VCaP (cell line): Measurements from ENCODE around the gene FLVCR2.

Experiments
- H3K27ac ChIP-seq: fragments of 450-650 bp; 2 replicates; pipeline ENCODE4 v1.5.1; 2017
- CTCF ChIP-seq: fragments of 450-650 bp; conservative IDR thresholded peaks from 2 replicates; pipeline ENCODE4 v1.5.1; 2017; ENCODE audit warnings: mild to moderate bottlenecking, moderate library complexity

The FLVCR2 gene

GRCh38 chr14:75615200-75615599 is 36.8 kb downstream of the FLVCR2 start:
- TF ChIP-seq CTCF = no peak
- H3K27ac ChIP-seq = no peak overlapping the region

DNA sequence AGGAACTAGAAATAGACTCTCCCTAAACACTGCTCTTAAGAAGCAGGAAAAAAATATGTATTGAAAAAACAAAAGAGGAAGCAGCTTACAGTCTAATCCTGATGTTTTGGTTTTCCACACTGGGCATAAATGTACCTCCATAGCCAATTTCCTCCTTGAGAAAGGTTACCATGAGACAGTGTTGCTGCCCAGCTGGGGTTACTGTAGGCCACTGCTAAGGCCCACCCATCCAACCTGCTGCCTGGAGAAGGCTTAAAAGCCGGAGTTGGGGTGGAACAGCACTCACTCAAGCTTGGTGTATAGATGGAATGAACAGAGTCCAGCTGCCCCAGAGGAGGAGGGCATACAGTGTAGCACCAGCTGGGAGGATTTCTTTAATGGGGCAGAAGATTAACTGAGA is 41.1 kb downstream of the FLVCR2 start:
- no peak overlapping the region for H3K27ac ChIP-seq
- no peak for TF ChIP-seq CTCF

DNA sequence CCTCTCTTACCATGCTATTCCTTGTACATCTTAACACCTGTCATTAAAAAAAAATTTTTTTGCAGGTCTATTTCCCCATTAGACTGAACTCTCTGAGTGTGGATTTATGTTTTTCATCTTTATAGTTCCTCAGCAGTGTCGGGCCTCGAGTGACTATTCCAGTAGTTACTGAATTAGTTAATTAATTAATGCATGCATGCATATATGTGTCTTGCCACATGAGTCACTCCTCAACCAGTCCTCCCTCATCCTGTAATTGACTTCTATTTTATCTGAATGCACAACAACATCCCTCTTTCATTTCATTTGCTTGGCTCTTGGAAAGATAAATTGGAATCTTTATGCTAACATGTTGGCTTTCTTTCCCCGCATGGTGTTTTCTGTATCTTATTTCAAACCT is 46.6 kb downstream of the FLVCR2 start:
- TF ChIP-seq CTCF = no peak
- no peak overlapping the region for H3K27ac ChIP-seq

GRCh38 chr14:75626396-75626795 is 48.0 kb downstream of the FLVCR2 start:
- H3K27ac ChIP-seq = no peak overlapping the region
- TF ChIP-seq CTCF = no peak

DNA sequence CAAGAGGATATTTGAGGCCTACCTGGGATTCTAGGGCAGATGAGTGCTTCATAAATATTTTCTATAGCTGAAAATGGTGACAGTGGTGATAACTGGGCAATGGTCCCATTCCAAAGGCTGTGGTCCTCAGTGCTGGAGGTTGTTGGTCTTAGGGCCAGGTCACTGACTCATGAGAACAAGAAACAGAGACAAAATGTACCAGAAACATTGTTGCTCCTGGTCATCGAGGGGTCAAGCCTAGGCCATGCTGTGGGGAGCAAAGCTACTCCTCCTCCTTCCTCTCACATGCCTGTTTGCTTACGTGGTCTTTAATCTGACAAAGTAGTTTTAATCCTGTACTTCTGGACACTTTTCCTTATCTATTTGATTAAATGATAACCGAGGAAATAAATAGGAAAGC is 48.4 kb downstream of the FLVCR2 start:
- TF ChIP-seq CTCF = no peak
- no peak overlapping the region for H3K27ac ChIP-seq

- H3K27ac ChIP-seq = no peak overlapping the region
- no peak for TF ChIP-seq CTCF
Observed at GRCh38 chr14:75627406-75627805, 49.0 kb downstream of the FLVCR2 start.

DNA sequence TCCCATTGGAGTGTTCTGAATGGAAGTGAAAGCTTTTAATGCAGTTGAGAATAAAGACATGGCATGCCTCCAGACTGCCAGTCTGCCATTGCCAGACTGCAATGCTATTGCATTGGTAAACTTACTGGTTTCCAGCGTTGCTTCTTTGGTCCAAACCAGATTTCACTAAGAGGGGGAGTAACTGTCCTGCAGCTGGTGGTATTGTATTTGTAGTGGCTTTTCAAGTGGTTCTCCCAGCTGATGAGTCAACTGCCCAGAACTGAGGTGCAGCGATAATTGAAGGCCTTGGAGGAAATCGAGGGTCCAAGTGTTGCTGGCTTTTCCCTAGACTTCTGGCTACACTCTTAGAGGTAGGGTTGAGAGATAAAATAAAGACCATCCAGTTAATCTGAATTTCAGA is 50.4 kb downstream of the FLVCR2 start:
- no peak for TF ChIP-seq CTCF
- H3K27ac ChIP-seq = no peak overlapping the region
